IMR-90 (cell line): ENCODE results near the gene ZBTB40. TPM values are rescaled to one million over a fixed set of nuclear protein-coding genes. Genes with fewer than 3 reads are reported as not detected.

Experiments
- ATAC-seq: fragments of 200-7000 bp; cut with Tn5 transposase; 2 replicates; pipeline ENCODE4 v1.9.1; 2020; ENCODE audit warnings: low read depth, mild to moderate bottlenecking, moderate library complexity
- BruUV-seq: library from RNA; stranded (reverse); fragments of 400-500 nt; replicated peaks from 2 replicates; lab custom pipeline; 2021; lab: Mats Ljungman, UMichigan
- CTCF ChIA-PET: fragments of 300-600 bp; formaldehyde crosslinking; extraction: SDS; loops from one replicate; lab custom pipeline; 2021; ENCODE audit warnings: antibody characterized with exemption; lab: Yijun Ruan, JAX
- POLR2A ChIA-PET: fragments of 300-600 bp; sonication (Branson Sonifier 250); formaldehyde crosslinking; loops from one replicate; lab custom pipeline; 2022; ENCODE audit warnings: antibody characterized with exemption; ENCODE audit not compliant: unreplicated experiment; lab: Charles Lee
- DNase-seq: peaks from one replicate; pipeline ENCODE4 v3.0.0; 2013
- H2AFZ ChIP-seq: replicated peaks from 2 replicates; pipeline ENCODE3; 2013; ENCODE audit warnings: low read length, mild to moderate bottlenecking; ENCODE audit not compliant: poor library complexity
- H2AK5ac ChIP-seq: 2 replicates; pipeline ENCODE4 v1.6.1; 2013; ENCODE audit warnings: low read depth, low read length, inconsistent platforms
- H2AK9ac ChIP-seq: replicated peaks from 2 replicates; pipeline ENCODE3; 2013; ENCODE audit warnings: mild to moderate bottlenecking, low read depth, low read length, moderate library complexity; ENCODE audit not compliant: poor library complexity
- H2BK120ac ChIP-seq: 2 replicates; pipeline ENCODE4 v1.6.1; 2013; ENCODE audit warnings: low read depth, low read length, inconsistent platforms
- H2BK15ac ChIP-seq: 3 replicates; pipeline ENCODE4 v1.6.1; 2013; ENCODE audit warnings: low read depth, low read length, inconsistent platforms
- H2BK20ac ChIP-seq: 2 replicates; pipeline ENCODE4 v1.6.1; 2013; ENCODE audit warnings: low read depth, mild to moderate bottlenecking, inconsistent platforms, low read length, moderate library complexity
- H2BK5ac ChIP-seq: 2 replicates; pipeline ENCODE4 v1.6.1; 2013; ENCODE audit warnings: mild to moderate bottlenecking, low read depth, low read length, inconsistent platforms; ENCODE audit not compliant: poor library complexity, severe bottlenecking
- H3K14ac ChIP-seq: replicated peaks from 2 replicates; pipeline ENCODE4 v1.6.1; 2013; ENCODE audit warnings: low read depth, low read length, inconsistent platforms
- H3K18ac ChIP-seq: 2 replicates; pipeline ENCODE4 v1.6.1; 2013; ENCODE audit warnings: low read depth, low read length, control low read depth
- H3K23ac ChIP-seq: 2 replicates; pipeline ENCODE4 v1.6.1; 2013; ENCODE audit warnings: low read depth, low read length, inconsistent platforms
- H3K27ac ChIP-seq: 2 replicates; pipeline ENCODE4 v1.5.1; 2013; ENCODE audit warnings: mild to moderate bottlenecking, control low read depth, low read length; ENCODE audit not compliant: insufficient read depth
- H3K27me3 ChIP-seq: 2 replicates; pipeline ENCODE4 v1.6.1; 2013; ENCODE audit warnings: low read length; ENCODE audit not compliant: control insufficient read depth, insufficient read depth
- H3K36me3 ChIP-seq: 2 replicates; pipeline ENCODE4 v1.6.1; 2013; ENCODE audit warnings: low read length, mixed read lengths; ENCODE audit not compliant: control insufficient read depth, insufficient read depth
- H3K4ac ChIP-seq: 2 replicates; pipeline ENCODE4 v1.6.1; 2013; ENCODE audit warnings: low read depth, low read length, inconsistent platforms
- H3K4me1 ChIP-seq: 2 replicates; pipeline ENCODE4 v1.6.1; 2013; ENCODE audit warnings: low read length, mixed read lengths; ENCODE audit not compliant: control insufficient read depth, insufficient read depth
- H3K4me2 ChIP-seq: 2 replicates; pipeline ENCODE4 v1.6.1; 2013; ENCODE audit warnings: low read depth, mild to moderate bottlenecking, control low read depth, low read length, moderate library complexity
- H3K4me3 ChIP-seq: 2 replicates; pipeline ENCODE4 v1.5.1; 2013; ENCODE audit warnings: low read depth, mild to moderate bottlenecking, control low read depth, low read length, moderate library complexity; ENCODE audit not compliant: insufficient read depth
- H3K56ac ChIP-seq: 2 replicates; pipeline ENCODE4 v1.6.1; 2013; ENCODE audit warnings: low read length, inconsistent platforms; ENCODE audit not compliant: insufficient read depth; ENCODE audit errors: extremely low read depth
- H3K79me1 ChIP-seq, 2 experiments: 2 replicates each; pipeline ENCODE4 v1.6.1; 2013; ENCODE audit warnings: low read length in 2 of 2, inconsistent platforms in 1 of 2, low read depth in 1 of 2
- H3K9ac ChIP-seq: 2 replicates; pipeline ENCODE4 v1.6.1; 2013; ENCODE audit warnings: low read depth, low read length, control low read depth
- H3K9me1 ChIP-seq: 2 replicates; pipeline ENCODE4 v1.6.1; 2013; ENCODE audit warnings: low read length, inconsistent platforms; ENCODE audit not compliant: insufficient read depth
- H3K9me3 ChIP-seq: 2 replicates; pipeline ENCODE4 v1.6.1; 2013; ENCODE audit warnings: low read length; ENCODE audit not compliant: control insufficient read depth, insufficient read depth
- H4K20me1 ChIP-seq: 2 replicates; pipeline ENCODE4 v1.6.1; 2013; ENCODE audit warnings: low read length, inconsistent platforms; ENCODE audit not compliant: insufficient read depth
- H4K5ac ChIP-seq: 2 replicates; pipeline ENCODE4 v1.6.1; 2013; ENCODE audit warnings: mild to moderate bottlenecking, low read depth, low read length, control low read depth
- H4K8ac ChIP-seq, 2 experiments: 2 replicates each; pipeline ENCODE4 v1.6.1; 2013; ENCODE audit warnings: low read depth in 2 of 2, low read length in 2 of 2, control low read depth in 1 of 2, inconsistent platforms in 1 of 2
- H4K91ac ChIP-seq: 2 replicates; pipeline ENCODE4 v1.6.1; 2013; ENCODE audit warnings: low read depth, low read length, inconsistent platforms; ENCODE audit not compliant: insufficient read depth
- CHD1 ChIP-seq: IDR thresholded peaks from 2 replicates; pipeline ENCODE4 v1.6.1; 2012; ENCODE audit warnings: low read depth, low read length, improper control_type of control experiment
- FOS ChIP-seq: fragments of 150-350 bp; IDR thresholded peaks from 2 replicates; pipeline ENCODE4 v1.6.1; 2016; ENCODE audit warnings: low read depth, low read length
- WGBS, 2 experiments: methylation state at CpG; one replicate each; pipeline versions ENCODE4 v1.1.5 to v1.1.7; 2013; ENCODE audit warnings: missing lambda C conversion rate in 2 of 2; ENCODE audit not compliant: insufficient read length in 1 of 2; ENCODE audit errors: extremely low coverage in 2 of 2; 5-methylcytosine and 5-hydroxymethylcytosine counted together
- dilution Hi-C: fragments of 300-500 bp; cut with HindIII; formaldehyde crosslinking; loops from one replicate; pipeline ENCODE4 v1.14.3; 2018; ENCODE audit warnings: low sequenced_read_pairs; ENCODE audit not compliant: unreplicated experiment
- in situ Hi-C: fragments of 300-500 bp; cut with MboI; formaldehyde crosslinking; loops from 3 replicates; pipeline ENCODE4 v1.14.3; 2019; ENCODE audit warnings: low sequenced_read_pairs, inconsistent platforms, mixed read lengths
- intact Hi-C: fragments of 100-400 bp; cut with micrococcal nuclease; formaldehyde crosslinking; loops from 2 replicates; pipeline ENCODE4 v1.10.0; 2022
- polyA plus RNA-seq, 3 experiments: library from polyadenylated mRNA; depleted of rRNA; stranded (reverse); fragments of >200 nt; gene quantifications; 2 replicates each; pipeline ENCODE4 v1.2.3, GENCODE V29; 2012; ENCODE audit warnings: low replicate concordance in 1 of 3
- total RNA-seq: library from RNA; depleted of rRNA; stranded (reverse); fragments of >200 nt; gene quantifications from 2 replicates; pipeline ENCODE4 v1.2.3, GENCODE V29; 2012

The ZBTB40 gene
- total and polyA plus RNA-seq, 2 of the 4 experiments (the other 2 are of a cell fraction) = 6.0 to 9.7 TPM

DNA sequence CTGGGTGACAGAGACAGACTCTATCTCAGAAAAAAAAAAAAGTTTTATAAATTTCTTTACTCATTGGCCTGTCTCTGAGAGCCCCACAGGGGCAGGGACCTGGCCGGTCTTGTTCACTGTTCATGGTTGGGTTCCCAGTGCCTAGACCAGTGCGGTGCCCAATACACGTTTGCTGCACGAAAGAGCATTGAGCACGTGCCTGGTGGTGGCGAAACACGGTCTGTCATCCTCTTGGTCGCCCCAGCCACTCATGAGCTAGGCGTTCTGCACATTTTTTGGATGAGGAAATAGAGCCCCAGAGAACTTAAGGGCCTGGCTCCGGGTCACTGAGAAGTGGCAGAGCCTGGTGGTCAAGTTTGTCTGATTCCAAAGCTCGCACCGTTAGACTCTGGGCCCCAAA, 93.0 kb downstream of the ZBTB40 start:
- no peak for DNase-seq
- H3K36me3 ChIP-seq = no peaks in the 10 kb centered on the region
- H3K9me3 ChIP-seq = no peaks in the 10 kb centered on the region
- intact Hi-C loops (no loop called here), dilution Hi-C loops (no loop called here), in situ Hi-C loops (no loop called here)
- no peak overlapping the region for H3K9ac ChIP-seq
- H3K27me3 ChIP-seq = peaks cover 64% of the 10 kb centered on the region
- no peak overlapping the region for H3K14ac ChIP-seq
- no TSS peak for BruUV-seq
- no peaks in the 10 kb centered on the region for H4K20me1 ChIP-seq
- WGBS, 2 experiments = 74% methylated on average over 10 of the region's 12 CpGs; no CpG with 5 or more reads in 1 of the 2 experiments
- no peaks in the 10 kb centered on the region for H3K4me1 ChIP-seq
- no peak overlapping the region for H3K4ac ChIP-seq
- no peak overlapping the region for H2AFZ ChIP-seq
- ChIA-PET POLR2A (no interaction called here), CTCF (no interaction called here)
- no peak overlapping the region for H2AK9ac ChIP-seq
- H3K79me1 ChIP-seq = no peaks in the 10 kb centered on the region
- H4K5ac ChIP-seq = no peak overlapping the region
- no peak overlapping the region for H4K8ac ChIP-seq
- H3K23ac ChIP-seq = no peak overlapping the region
- H3K4me2 ChIP-seq = no peak overlapping the region
- TF ChIP-seq CHD1 (no peak), FOS (no peak)
- no peak overlapping the region for H3K18ac ChIP-seq
- no peak overlapping the region for H3K27ac ChIP-seq
- H3K56ac ChIP-seq = no peak overlapping the region
- no peak overlapping the region for H4K91ac ChIP-seq
- no peak overlapping the region for H2BK120ac ChIP-seq
- H3K9me1 ChIP-seq = no peaks in the 10 kb centered on the region; the same call in 1 of the 2 replicates
- H2BK5ac ChIP-seq = no peak overlapping the region
- ATAC-seq = no peak
- H2BK15ac ChIP-seq = no peak overlapping the region
- no peak overlapping the region for H2BK20ac ChIP-seq
- no peak overlapping the region for H2AK5ac ChIP-seq
- H3K4me3 ChIP-seq = no peak overlapping the region
